HG03520 (cell line): ENCODE data around the gene SIN3B.

Experiments
- ATAC-seq: cut with Tn5 transposase; IDR thresholded peaks from one replicate; pipeline ENCODE4 v1.9.1; 2021; ENCODE audit warnings: mild to moderate bottlenecking, moderate library complexity; ENCODE audit not compliant: unreplicated experiment

Gene SIN3B

DNA sequence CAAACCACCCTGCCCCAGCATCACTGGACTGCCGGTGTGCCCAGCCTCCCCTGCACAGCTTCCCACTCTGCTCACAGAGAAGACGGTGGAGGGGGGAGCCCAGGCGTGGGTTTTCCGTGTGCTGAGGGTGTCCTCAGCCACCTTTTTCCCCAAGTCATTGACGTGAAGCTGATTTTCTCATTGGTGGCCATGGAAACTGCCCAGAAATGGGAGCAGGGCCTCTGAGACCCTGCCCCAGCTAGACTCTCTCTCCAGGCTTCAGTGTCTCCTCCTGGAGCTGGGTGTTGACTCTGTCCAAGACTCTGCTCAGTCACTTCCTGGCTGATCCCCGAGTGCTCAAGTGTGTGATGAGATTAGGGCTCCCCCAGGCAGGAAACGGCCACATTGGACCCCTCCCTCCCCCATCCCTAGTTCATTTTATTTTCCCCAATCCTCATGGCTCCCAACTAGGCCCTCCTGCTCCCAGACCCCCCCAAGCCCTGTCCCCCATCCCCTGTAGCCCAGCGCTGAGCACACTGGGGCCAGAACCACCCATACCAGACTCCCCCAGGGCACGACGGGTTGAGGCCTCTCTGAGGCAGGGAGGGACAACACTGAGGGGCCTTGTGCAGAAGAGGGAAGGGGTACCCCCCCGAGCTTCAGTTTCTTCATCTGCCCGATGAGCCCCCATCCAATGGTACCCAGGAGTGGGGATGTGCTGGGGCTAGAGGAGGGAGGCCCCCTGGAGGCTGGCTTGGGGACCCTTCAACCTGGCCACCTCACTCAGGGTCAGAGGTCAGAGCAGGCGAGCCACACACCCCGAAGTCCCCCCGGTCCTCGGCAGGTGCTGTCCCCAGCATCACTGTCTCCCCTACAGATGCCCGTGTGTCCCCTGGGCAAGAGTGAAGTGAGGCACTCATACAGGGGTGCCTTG lies 58.4 kb downstream of the SIN3B start:
- no peak for ATAC-seq

DNA sequence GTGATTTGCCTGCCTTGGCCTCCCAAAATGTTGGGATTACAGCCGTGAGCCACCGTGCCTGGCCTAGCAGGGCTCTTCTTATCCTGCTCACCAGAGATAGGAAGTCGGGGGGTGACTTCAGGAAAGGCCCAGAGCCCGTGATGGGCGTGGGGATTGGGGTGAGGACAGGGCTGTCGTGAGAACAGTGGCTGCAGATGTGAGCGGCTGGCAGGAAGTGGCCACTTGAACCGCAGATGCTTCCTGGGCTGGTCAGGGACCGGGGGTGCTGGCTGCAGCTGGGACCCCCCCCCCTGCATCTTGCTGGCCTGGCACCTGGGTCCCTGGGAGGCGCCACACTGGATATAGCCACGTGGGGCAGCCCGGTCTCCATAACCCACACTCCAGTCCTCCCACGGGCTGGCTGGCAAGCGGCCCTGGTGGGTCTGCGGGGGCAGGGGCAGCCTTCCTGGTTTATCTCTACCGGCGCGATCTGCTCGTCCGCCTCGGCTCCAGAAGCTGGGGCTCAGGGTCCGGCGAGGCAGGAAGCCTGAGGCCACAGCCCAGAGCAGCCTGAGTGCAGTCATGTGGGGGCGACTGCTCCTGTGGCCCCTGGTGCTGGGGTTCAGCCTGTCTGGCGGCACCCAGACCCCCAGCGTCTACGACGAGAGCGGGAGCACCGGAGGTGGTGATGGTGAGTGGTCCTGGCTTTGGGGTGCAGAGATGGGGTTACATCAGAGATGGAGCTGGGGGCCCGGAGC lies 59.6 kb downstream of the SIN3B start, which contains the start of gene F2RL3:
TSS of gene F2RL3 (plus strand) at position 371 of the 737 bp plus-strand sequence. CDS start at position 562, 191 bp downstream.
- no peak for ATAC-seq

- no peak for ATAC-seq
These were observed 60.2 kb downstream of the SIN3B start for GRCh38 chr19:16889366-16889882.

- no peak for ATAC-seq
These were observed 60.8 kb downstream of the SIN3B start for GRCh38 chr19:16889883-16890460.

- ATAC-seq = no peak
These were observed 61.4 kb downstream of the SIN3B start for GRCh38 chr19:16890461-16891184.

DNA sequence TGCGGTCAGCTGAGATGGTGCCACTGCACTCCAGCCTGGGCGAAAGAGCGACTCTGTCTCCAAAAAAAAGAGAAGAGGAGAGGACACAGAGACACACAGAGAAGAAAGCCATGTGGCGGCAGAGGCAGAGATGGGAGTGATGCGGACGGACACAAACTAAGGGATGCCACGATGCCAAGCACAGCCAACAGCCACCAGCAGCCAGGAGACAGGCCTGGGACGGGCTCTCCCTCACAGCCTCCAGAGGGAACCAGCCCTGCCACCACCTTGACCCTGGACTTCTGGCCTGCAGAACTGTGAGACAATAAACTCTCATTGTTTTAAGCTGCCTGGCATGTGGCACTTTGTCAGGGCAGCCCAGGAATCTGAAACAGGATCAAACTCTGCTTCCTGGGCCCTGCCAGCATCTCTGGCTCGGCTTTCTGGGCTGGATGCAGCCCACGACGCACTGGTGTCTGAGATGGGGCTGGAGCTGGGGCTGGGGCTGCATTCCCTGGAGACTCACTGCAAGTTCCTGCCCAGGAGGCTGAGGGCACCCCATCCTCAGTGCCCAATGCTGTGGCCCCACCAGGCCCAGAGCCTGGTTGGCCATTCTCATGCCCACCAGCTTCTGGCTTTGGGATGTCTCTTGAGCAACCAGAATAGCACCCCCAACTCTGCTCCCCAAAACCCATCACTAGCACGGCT lies 62.6 kb downstream of the SIN3B start:
- no peak for ATAC-seq

- ATAC-seq = no peak
These were observed 63.2 kb downstream of the SIN3B start for GRCh38 chr19:16892436-16892835.

GRCh38 chr19:16892868-16893685 lies 63.9 kb downstream of the SIN3B start:
- no peak for ATAC-seq

- no peak for ATAC-seq
These were observed 64.4 kb downstream of the SIN3B start for GRCh38 chr19:16893686-16893989.

GRCh38 chr19:16894080-16894479 lies 64.9 kb downstream of the SIN3B start:
- ATAC-seq = no peak

DNA sequence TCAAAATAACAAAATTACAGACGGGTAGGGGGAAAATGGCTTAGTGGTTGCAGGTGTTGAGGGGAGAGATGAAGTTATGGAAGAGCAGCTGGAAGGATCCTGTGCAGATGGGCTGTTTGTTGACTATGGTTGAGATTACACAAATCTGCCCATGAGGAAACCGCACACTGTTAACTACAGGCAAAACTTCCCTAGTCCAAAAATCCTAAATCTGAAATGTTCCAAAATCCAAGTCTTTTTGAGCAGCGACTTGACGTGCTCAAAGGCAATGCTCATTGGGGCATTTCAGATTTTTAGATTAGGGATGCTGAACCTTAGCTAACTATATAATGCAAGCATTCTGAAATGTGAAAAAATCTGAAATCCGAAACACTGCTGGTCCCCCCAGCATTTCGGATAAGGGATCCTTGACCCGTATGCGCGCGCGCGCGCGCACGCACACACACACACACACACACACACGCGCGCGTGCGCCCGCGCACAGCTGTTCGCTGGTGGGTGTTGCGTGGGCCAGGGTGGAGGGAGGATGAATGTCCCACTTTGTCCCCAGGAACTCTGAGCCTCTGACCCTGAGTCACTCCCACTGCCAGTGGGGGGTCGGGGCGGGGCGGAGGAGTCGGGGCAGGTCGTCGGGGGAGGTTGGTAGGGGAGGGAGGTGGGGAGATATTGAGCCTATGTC lies 66.4 kb downstream of the SIN3B start:
- no peak for ATAC-seq

DNA sequence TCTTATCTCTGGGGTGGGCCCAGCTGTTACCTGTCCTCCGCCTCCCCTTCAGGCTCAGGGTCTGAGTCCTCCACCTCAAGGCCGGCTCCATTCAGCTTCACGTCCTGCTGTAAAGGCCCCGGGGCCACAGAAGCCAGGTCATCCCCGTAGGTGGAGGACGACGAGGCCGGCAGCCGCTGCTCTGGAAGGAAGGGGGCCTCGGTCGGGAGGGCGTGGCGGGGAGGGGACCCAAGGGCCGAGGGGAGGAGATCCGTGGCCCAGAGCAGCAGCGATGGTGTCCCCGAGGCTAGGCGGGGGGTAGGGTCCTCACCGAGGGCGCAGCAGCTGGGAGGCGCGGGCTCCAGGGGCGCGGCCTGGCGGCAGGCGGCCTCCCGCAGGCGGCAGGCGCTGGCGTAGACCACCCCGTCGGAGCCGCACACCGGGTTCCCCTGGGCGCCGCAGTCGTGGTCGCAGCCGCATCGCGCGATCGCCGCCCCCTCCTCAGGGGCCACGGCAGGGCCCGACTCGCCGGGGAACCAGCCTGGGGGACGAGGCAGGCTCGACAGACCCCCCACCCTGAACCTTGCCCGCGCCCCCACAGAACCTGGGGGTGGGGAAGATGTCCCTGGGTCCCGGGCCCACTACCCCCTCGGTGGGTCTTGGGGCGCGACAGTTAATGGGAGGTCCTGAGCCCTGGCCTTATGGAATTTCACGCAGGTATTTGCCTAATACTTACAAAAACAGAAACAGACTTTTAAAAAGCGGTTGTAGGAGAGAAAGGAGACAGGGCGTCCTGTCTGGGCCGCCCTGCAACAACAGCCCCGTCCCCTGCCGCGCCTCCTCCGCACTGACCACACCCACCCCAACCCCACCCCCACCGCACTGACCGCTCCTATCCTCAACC lies 67.2 kb downstream of the SIN3B start:
- peak; percentile 27 for ATAC-seq

GRCh38 chr19:16897029-16897855 lies 68.0 kb downstream of the SIN3B start:
- peak; percentile 37 for ATAC-seq

GRCh38 chr19:16897856-16898161 lies 68.6 kb downstream of the SIN3B start:
- ATAC-seq = no peak

- ATAC-seq = no peak
These were observed 69.3 kb downstream of the SIN3B start for GRCh38 chr19:16898361-16899015.

DNA sequence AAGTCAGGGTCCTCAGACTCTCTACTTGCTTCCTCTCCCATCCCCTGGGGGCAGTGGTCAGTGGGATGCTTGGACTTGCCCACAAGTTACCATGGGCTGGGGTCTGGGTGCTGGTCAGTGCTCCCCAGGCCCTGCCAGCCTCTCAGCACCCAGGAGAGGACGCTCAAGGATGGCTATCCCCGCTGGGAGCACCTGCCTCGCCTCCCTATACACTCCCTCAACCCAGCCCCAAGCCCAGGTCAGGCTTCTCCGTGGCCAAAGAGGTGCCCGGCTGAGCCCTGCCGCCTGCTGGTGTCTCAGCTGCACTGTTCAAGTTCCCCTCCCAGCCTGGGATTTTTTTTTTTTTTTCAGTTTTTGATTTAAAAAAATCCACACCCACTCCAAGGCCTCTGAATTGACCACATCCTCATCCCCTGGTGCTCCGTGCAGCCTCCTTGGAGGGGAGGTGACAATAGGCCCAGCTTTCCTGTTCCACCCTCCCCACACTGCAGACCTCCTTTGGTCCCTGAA lies 70.4 kb downstream of the SIN3B start:
- no peak for ATAC-seq
